ENCODE data around the gene RALB. TPM values are rescaled to one million over a fixed set of nuclear protein-coding genes. Genes with fewer than 3 reads are reported as not detected.

RALB gene
- total and polyA plus RNA-seq, 2 experiments from 2014 or later: 15.2 to 17.4 TPM

DNA sequence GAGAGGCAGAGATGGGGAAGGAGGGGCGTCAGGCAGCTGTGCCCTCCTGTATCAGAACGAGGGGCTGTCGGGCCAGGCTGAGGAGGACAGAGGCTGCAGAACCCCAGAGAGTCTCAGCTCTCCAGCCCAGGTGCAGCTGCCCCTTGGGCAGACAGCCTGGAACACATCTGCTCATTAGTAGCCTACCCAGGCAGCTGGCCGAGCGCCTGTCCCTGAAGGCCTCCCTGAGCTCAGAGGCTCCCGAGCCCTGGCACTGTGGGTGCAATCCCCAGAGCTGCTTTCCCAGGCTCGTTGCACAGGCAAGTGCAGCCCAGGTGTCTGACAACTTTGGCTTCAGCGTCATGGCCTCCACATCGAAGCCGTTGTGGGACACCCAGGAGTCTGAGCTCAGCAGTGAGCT lies 16.3 kb upstream of the RALB start (continued):
- no peak for TF ChIP-seq ZNF114 (CRISPR knock-in tag; IDR thresholded peaks at IDR 0.05)
- no peak for TF ChIP-seq EZH2phosphoT487 (IDR thresholded peaks at IDR 0.05; ENCODE audit: unreplicated experiment)
- TF ChIP-seq, protein P1, sequence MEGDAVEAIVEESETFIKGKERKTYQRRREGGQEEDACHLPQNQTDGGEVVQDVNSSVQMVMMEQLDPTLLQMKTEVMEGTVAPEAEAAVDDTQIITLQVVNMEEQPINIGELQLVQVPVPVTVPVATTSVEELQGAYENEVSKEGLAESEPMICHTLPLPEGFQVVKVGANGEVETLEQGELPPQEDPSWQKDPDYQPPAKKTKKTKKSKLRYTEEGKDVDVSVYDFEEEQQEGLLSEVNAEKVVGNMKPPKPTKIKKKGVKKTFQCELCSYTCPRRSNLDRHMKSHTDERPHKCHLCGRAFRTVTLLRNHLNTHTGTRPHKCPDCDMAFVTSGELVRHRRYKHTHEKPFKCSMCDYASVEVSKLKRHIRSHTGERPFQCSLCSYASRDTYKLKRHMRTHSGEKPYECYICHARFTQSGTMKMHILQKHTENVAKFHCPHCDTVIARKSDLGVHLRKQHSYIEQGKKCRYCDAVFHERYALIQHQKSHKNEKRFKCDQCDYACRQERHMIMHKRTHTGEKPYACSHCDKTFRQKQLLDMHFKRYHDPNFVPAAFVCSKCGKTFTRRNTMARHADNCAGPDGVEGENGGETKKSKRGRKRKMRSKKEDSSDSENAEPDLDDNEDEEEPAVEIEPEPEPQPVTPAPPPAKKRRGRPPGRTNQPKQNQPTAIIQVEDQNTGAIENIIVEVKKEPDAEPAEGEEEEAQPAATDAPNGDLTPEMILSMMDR (conservative IDR thresholded peaks at IDR 0.05; ENCODE audit: low read depth in 2 of 2): no peak
- TF ChIP-seq ZNF331 (CRISPR knock-in tag; IDR thresholded peaks at IDR 0.05; ENCODE audit: low read depth): no peak
- TF ChIP-seq, protein P2, sequence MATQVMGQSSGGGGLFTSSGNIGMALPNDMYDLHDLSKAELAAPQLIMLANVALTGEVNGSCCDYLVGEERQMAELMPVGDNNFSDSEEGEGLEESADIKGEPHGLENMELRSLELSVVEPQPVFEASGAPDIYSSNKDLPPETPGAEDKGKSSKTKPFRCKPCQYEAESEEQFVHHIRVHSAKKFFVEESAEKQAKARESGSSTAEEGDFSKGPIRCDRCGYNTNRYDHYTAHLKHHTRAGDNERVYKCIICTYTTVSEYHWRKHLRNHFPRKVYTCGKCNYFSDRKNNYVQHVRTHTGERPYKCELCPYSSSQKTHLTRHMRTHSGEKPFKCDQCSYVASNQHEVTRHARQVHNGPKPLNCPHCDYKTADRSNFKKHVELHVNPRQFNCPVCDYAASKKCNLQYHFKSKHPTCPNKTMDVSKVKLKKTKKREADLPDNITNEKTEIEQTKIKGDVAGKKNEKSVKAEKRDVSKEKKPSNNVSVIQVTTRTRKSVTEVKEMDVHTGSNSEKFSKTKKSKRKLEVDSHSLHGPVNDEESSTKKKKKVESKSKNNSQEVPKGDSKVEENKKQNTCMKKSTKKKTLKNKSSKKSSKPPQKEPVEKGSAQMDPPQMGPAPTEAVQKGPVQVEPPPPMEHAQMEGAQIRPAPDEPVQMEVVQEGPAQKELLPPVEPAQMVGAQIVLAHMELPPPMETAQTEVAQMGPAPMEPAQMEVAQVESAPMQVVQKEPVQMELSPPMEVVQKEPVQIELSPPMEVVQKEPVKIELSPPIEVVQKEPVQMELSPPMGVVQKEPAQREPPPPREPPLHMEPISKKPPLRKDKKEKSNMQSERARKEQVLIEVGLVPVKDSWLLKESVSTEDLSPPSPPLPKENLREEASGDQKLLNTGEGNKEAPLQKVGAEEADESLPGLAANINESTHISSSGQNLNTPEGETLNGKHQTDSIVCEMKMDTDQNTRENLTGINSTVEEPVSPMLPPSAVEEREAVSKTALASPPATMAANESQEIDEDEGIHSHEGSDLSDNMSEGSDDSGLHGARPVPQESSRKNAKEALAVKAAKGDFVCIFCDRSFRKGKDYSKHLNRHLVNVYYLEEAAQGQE (IDR thresholded peaks at IDR 0.05; ENCODE audit: unreplicated experiment): no peak
- TF ChIP-seq JUNB (IDR thresholded peaks at IDR 0.05; ENCODE audit: unreplicated experiment): no peak

DNA sequence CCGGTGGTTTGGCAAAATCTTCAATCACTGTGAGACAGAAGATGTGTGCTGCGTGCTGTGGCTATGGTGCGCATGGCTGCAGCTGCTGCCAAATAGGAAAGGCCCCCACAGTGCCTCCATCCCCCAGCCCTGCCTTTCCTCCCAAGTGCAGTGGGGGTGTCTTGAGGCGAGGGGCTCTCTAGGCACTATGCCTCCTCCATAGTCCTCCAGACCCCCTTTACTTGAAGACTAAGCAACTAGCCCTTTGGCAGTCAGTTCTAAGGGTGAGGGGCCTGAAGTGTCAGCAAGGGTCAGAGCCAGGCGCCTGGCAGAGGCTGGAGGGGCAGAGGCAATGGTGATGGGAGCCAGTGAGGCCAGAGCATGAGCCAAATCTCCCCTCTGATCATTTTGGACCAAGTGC lies 15.9 kb upstream of the RALB start:
- no peaks in the 10 kb centered on the region for H3K79me2 ChIP-seq (replicated peaks; ENCODE audit: insufficient read depth)
- H3K27me3 ChIP-seq (ENCODE audit: insufficient read depth): no peaks in the 10 kb centered on the region
- no peak for DNase-seq (ENCODE audit: low spot score)
- H3K27ac Mint-ChIP-seq: no peak overlapping the region
- no peaks in the 10 kb centered on the region for H3K9me2 ChIP-seq (ENCODE audit: insufficient read depth)
- H4K20me1 ChIP-seq (replicated peaks; ENCODE audit: insufficient read depth): peaks cover 4% of the 10 kb centered on the region; the same call in 1 of the 2 replicates
- H3K27ac ChIP-seq (ENCODE audit: low read depth): no peak overlapping the region
- no peak overlapping the region for H3K4me3 ChIP-seq
- H3K27me3 Mint-ChIP-seq (ENCODE audit: insufficient read depth, low read depth, poor library complexity): peaks cover 14% of the 10 kb centered on the region
- no peak overlapping the region for H3K4me2 ChIP-seq
- ATAC-seq: no peak
- H3K9me3 Mint-ChIP-seq: peaks cover 3% of the 10 kb centered on the region; the same call in 1 of the 3 replicates
- H2AFZ ChIP-seq: no peak overlapping the region
- H3K36me3 Mint-ChIP-seq (ENCODE audit: low read depth): no peaks in the 10 kb centered on the region
- no peak overlapping the region for H3K4me3 Mint-ChIP-seq
- H3K36me3 ChIP-seq (ENCODE audit: insufficient read depth): no peaks in the 10 kb centered on the region
- H3K4me1 ChIP-seq (ENCODE audit: insufficient read depth): peaks cover 9% of the 10 kb centered on the region
- peaks cover 16% of the 10 kb centered on the region for H3K4me1 Mint-ChIP-seq
- TF ChIP-seq EZH2 (IDR thresholded peaks at IDR 0.05; ENCODE audit: low read depth, unreplicated experiment) (no peak), CREB1 (CRISPR knock-in tag; IDR thresholded peaks at IDR 0.05; ENCODE audit: low read depth) (no peak), ZNF331 (CRISPR knock-in tag; IDR thresholded peaks at IDR 0.05; ENCODE audit: low read depth) (no peak), ZNF114 (CRISPR knock-in tag; IDR thresholded peaks at IDR 0.05) (no peak)
- H3F3A ChIP-seq (replicated peaks; ENCODE audit: low read depth): no peaks in the 10 kb centered on the region

DNA sequence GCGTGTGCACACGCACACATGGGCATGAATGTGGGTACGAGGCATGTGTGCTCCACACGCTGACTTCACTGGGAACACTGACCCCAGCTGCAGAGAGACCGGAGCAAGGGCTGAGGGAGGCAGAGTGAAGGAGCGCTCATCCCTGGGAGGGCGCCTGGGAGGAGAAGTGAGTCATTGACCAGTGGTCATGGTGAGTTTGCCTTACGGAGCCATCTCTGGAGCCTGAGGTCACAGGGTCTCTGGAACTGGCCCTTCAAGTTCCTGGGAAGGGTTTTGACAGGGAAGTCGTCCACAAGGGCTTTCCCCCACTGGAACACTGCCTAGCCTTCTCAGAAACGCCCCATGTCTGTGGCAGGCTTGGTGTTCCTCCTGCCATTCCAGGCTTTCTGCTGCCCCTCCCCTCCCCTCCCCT lies 15.2 kb upstream of the RALB start:
- Histone ChIP-seq H3K4me1 (ENCODE audit: insufficient read depth) (peaks cover 9% of the 10 kb centered on the region), H3K79me2 (replicated peaks; ENCODE audit: insufficient read depth) (no peaks in the 10 kb centered on the region), H3K27me3 (ENCODE audit: insufficient read depth) (no peaks in the 10 kb centered on the region), H3K4me2 (no peak overlapping the region), H4K20me1 (replicated peaks; ENCODE audit: insufficient read depth) (peaks cover 4% of the 10 kb centered on the region; the same call in 1 of the 2 replicates), H3K9me2 (ENCODE audit: insufficient read depth) (no peaks in the 10 kb centered on the region), H3K27ac (ENCODE audit: low read depth) (no peak overlapping the region), H3F3A (replicated peaks; ENCODE audit: low read depth) (no peaks in the 10 kb centered on the region), H2AFZ (no peak overlapping the region), H3K36me3 (ENCODE audit: insufficient read depth) (no peaks in the 10 kb centered on the region), H3K4me3 (no peak overlapping the region)
- peaks cover 13% of the 10 kb centered on the region for H3K27me3 Mint-ChIP-seq (ENCODE audit: insufficient read depth, low read depth, poor library complexity)
- H3K4me3 Mint-ChIP-seq: no peak overlapping the region
- ATAC-seq: no peak
- H3K9me3 Mint-ChIP-seq: peaks cover 3% of the 10 kb centered on the region; the same call in 1 of the 3 replicates
- peaks cover 16% of the 10 kb centered on the region for H3K4me1 Mint-ChIP-seq
- H3K27ac Mint-ChIP-seq: no peak overlapping the region
- H3K36me3 Mint-ChIP-seq (ENCODE audit: low read depth): no peaks in the 10 kb centered on the region
- DNase-seq (ENCODE audit: low spot score): no peak
- TF ChIP-seq, protein P1 (conservative IDR thresholded peaks at IDR 0.05; ENCODE audit: low read depth in 2 of 2): no peak
- TF ChIP-seq, protein P3, sequence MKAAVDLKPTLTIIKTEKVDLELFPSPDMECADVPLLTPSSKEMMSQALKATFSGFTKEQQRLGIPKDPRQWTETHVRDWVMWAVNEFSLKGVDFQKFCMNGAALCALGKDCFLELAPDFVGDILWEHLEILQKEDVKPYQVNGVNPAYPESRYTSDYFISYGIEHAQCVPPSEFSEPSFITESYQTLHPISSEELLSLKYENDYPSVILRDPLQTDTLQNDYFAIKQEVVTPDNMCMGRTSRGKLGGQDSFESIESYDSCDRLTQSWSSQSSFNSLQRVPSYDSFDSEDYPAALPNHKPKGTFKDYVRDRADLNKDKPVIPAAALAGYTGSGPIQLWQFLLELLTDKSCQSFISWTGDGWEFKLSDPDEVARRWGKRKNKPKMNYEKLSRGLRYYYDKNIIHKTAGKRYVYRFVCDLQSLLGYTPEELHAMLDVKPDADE (IDR thresholded peaks at IDR 0.05): no peak
- TF ChIP-seq POLR2AphosphoS5 (IDR thresholded peaks at IDR 0.05; ENCODE audit: low read depth): no peak
- no peak for TF ChIP-seq STAT1 (IDR thresholded peaks at IDR 0.05; ENCODE audit: unreplicated experiment)
- no peak for TF ChIP-seq NANOG (IDR thresholded peaks at IDR 0.05; ENCODE audit: borderline replicate concordance)
- no peak for TF ChIP-seq EZH2phosphoT487 (IDR thresholded peaks at IDR 0.05; ENCODE audit: unreplicated experiment)

Data from GM23338 (cell line).